ENCODE data around the gene SP7.
"Not testable (repeated sequence)": the region's sequence is repeated elsewhere in the genome, so short reads cannot be mapped to it uniquely, and the experiment has no call there.

SP7 gene

DNA sequence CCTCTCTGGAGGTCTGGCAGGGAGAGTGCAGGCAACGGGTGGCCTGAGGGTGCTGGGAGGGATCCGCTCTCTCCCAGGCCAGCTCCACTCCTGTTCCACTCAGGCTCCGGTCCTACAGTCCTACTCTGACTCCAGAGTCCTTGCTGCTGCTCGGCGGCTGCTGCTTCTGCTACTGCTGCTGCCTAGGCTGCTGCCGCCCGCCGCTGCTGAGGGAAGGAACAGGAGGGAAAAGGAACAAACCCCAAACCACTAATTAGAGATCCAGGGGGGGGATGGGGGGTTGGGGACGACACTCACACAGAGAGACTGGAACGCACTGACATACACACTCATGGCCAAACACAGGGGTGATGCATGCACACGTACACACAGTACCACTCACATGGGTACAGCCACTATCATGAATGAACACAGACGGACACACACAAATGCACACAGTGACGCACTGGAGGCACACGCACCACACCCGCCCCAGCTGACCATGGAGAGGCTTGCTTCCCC lies at the start of gene SP7:
Gene SP7, minus strand, starts transcription at position 174 of the 501 bp plus-strand sequence. CDS start 708 bp downstream, outside the sequence.
- no peak for DNase-seq (ENCODE audit: low spot score)

DNA sequence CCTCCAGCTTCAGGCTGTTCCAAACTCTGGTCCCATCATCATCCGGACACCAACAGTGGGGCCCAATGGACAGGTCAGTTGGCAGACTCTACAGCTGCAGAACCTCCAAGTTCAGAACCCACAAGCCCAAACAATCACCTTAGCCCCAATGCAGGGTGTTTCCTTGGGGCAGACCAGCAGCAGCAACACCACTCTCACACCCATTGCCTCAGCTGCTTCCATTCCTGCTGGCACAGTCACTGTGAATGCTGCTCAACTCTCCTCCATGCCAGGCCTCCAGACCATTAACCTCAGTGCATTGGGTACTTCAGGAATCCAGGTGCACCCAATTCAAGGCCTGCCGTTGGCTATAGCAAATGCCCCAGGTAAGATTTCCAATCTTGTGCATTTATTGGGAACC lies 47.1 kb upstream of the SP7 start:
- FAIRE-seq (no peak), DNase-seq (ENCODE audit: low spot score) (no peak)

More for the DNA sequence above, at the start of gene SP7:
- peak; percentile 9 for FAIRE-seq

DNA sequence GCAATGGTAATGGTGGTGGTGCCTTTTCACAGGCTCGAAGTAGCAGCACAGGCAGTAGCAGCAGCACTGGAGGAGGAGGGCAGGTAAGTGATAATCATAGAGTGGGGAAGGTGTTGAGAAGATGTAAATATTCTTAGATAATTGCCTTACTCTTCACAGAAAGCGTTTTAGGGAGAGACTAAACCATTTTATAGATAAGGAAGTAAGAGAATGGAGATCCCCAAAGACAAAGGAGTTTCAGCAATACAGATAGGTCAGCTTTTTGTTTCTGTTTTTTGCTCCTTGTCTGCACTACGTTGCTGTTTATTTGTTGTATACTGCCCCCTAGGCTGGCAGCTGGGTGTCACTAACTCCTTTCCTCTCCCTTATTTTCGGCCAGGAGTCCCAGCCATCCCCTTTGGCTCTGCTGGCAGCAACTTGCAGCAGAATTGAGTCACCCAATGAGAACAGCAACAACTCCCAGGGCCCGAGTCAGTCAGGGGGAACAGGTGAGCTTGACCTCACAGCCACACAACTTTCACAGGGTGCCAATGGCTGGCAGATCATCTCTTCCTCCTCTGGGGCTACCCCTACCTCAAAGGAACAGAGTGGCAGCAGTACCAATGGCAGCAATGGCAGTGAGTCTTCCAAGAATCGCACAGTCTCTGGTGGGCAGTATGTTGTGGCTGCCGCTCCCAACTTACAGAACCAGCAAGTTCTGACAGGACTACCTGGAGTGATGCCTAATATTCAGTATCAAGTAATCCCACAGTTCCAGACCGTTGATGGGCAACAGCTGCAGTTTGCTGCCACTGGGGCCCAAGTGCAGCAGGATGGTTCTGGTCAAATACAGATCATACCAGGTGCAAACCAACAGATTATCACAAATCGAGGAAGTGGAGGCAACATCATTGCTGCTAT lies 45.8 kb upstream of the SP7 start:
- FAIRE-seq, result no peak
- DNase-seq (ENCODE audit: low spot score), result no peak

DNA sequence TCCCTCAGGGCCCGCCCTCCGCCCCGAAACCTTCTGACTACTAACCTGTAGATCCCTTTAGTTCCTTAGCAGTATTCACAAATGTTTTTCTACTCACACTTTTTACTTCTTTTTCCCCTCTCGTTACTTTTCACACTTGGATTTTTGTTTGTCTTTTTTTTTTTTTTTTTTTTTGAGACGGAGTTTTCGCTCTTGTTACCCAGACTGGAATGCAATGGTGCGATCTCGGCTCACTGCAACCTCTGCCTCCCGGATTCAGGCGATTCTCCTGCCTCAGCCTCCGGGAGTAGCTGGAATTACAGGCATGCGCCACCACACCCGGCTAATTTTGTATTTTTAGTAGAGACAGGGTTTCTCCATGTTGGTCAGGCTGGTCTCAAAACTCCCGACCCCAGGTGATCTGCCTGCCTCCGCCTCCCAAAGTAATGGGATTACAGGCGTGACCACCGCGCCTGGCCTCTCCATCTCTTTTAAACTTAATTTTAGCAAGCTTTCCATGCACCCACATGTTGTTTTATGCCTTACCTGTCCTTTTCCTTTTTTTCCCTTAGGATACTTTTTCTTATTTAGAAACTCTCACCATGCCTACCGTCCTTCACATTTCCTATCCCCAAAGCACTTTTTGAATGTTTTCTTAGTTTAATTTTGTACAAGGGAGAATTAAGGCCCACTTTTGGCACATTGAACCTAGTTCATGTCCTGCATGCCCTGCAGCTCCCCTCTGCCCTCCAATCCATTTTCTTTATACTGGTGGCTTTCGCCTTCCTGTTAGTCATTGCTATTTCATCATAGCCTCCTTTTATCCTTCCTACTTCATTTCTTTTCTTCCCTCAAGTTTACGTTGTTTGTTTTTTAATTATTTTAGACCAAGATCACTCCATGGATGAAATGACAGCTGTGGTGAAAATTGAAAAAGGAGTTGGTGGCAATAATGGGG lies 44.9 kb upstream of the SP7 start:
- no peak for FAIRE-seq

DNA sequence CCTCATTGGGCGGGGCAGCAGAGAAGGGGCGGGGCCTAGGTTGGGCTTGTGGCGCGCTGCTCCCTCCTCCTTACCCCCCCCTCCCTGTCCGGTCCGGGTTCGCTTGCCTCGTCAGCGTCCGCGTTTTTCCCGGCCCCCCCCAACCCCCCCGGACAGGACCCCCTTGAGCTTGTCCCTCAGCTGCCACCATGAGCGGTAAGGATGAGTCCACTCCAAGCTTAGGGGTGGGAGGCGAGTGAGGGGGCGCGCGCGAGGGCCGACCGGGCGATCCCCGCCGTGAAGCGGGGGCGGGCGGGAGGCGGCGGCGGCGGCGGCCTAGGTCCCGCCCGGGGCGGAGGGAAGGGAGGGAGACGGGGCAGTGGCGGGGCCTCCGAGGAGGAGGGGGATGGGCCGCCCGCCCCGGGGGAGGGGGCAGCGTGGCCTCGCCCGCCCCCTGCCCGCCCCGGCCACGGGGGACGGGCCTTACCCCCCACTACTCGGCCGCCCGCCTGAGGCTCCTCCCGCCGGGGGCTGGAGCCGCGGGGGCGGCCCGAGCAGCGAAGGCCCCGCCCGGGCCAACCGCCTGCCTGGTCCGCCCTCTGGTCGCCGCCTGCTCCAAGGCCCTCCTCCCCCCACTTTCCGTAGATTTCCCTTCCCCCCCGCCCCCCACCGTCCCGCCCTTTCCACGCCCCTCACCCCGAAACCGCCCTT lies 44.1 kb upstream of the SP7 start, which contains the start of gene SP1:
Gene SP1, plus strand, starts transcription at position 73 of the 690 bp plus-strand sequence. Its CDS starts 116 bp downstream, at position 189.
- DNase-seq (ENCODE audit: low spot score) (peak; percentile 96), FAIRE-seq (peak; percentile 27)

More for the DNA sequence above, 44.9 kb upstream of the SP7 start:
- no peak for DNase-seq (ENCODE audit: low spot score)

DNA sequence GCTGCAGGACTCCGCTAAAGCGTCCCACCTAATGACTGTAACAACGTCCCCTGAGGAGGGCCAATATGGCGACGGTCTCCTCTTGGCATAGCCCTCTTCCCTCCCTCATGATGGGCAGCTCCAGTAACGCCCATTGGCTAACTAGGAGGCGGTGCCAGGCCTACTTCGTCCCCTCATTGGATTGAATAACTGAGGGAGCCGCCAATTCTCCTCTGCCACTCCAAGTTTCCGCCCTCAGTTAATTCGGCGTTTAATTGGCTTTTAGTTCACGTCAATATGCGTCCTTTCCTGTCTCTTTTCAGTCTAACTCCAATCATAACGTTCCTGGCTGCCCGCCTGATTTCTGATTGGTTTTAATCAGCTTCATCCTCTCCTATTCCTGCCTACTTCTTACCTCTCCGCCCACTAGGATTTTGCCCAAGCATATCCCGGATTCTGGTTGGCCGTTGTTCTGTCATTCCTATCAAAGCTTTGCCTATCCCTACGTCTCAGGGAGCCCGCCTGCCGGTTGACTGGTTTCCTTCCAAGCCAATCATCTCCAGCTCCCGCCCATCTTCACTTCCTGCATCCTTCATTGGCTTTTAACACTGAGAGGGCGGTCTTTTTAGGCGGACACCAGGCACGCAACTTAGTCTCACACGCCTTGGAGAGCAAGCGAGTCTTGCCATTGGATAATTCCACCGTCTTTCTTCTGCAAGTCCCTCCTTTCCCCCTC lies 43.4 kb upstream of the SP7 start:
- FAIRE-seq (peak; percentile 20), DNase-seq (ENCODE audit: low spot score) (peak; percentile 94)

DNA sequence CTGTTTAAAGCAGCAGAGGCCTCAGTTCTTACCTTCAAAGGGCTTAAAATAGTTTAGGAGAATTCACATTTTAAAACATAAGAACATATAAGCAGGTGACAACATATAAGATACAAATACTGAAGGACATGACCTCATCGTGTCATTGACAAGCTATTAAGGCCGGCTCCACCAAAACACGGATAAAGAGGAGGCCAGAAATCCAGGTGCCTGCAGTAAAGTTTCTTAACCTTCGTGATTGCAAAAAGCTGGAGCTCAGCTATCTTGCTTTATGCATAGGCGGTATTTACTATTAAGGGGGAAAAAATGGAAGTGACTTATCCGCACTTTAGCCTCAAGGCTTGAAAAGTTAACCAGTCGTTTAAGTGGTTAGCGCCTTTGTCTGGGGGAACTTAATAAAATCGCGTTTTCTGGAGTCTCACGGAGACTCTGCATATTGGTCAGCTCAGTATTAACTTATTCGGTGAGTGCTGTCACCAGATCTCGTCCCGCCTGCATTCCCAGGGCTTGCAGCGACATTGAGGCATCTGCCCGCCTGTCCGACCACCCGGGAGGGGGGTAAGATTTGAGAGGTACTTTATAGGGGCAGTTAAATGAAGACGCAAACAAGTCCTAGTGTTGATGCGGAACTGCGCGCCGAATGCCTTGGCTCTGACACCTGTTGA lies 42.7 kb upstream of the SP7 start:
- FAIRE-seq (no peak), DNase-seq (ENCODE audit: low spot score) (no peak)

DNA sequence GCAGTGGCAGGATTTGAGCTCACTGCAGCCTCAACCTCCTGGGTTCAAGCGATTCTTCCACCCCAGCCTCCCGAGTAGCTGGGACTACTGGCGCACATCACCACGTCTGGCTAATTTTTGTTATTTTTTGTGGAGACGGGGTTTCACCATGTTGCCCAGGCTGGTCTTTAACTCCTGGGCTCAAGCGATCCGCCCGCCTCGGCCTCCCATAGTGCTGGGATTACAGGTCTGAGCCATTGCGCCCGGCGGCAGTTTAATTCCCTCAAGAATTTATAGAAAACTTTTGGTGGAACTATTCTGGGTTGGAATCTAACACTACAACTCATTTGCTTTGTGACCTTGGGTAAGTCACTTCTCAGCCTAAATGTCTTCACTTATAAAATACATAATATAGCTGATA lies 42.1 kb upstream of the SP7 start:
- DNase-seq (ENCODE audit: low spot score), result no peak
- no peak for FAIRE-seq

DNA sequence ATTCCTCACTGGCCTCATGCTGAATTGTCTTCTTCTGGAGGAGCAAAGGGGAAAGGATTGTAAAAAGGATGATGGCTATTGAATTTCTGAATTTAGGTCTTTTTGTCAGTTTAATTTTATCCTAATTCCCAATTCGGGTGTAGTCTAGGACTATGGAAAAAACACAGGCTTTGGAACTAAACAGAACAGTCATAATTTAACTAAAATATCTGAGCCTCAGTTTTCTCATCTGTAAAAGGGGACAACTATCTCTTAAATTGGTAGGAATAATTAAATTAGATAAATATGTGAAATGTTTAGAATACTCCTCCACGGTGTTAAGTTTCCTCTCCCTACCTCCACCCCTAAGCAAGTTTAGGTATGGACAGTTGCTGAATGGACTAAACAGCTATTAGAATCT lies 40.6 kb upstream of the SP7 start:
- FAIRE-seq (no peak), DNase-seq (ENCODE audit: low spot score) (no peak)

DNA sequence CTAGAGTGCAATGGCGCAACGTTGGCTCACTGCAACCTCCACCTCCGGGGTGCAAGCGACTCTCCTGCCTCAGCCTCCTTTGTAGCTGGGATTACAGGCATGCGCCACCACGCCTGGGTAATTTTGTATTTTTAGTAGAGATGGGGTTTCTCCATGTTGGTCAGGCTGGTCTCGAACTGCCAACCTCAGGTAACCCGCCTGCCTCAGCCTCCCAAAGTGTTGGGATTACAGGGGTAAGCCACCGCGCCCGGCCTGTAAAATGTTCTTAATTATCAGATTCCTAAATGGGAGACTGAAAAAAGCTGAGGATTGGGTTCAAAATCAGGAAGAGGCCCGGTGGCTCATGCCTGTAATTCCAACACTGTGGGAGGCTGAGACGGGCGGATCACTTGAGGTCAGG lies 38.1 kb upstream of the SP7 start:
- not testable (repeated sequence) for DNase-seq (ENCODE audit: low spot score); FAIRE-seq

DNA sequence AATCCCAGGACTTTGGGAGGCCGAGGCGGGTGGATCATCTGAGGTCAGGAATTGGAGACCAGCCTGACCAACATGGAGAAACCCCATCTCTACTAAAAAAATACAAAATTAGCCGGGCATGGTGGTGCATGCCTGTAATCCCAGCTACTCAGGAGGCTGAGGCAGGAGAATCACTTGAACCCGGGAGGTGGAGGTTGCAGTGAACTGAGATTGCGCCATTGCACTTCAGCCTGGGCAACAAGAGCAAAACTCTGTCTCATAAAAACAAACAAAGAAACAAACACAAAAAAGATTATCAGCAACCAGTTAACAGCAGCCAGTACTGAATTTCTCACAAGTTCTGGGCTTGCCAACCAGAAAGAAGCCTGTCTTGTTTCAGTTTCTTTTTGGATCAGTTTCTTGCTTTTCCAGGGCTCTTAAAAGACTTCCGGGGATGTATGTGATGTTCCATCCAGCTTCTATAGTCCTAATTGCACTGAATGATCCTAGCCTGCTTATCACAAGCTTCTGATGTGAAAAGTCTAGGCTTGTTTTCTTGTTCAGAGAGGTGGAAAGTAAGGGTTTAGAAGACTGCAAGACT lies 37.5 kb upstream of the SP7 start:
- FAIRE-seq; DNase-seq (ENCODE audit: low spot score): not testable (repeated sequence)

DNA sequence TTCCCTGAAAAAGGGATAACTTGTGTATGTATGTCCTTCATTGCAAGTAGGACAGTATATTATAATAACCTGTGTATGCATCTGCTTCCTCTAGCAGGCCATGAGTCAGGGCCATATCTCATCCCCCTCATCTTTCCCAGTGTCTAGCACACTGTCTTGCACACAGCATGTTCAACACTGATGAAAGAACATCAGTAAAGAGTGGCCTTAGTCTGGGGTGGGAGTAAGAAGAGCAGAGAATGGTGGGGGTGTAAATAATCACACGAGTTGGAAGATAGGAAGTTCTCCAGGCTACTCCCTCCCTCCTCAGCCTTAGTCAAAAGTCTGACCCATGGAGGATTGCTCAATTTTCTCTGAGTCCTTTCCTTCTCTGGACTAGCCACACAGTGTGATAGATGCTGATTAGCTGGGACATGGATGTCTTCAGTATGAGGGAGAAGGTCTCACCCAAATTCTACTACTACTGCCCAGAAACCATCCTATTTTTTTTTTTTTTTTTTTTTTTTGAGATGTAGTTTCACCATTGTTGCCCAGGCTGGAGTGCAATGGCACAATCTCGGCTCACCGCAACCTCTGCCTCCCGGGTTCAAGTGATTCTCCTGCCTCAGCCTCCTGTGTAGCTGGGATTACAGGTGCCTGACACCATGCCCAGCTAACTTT lies 29.2 kb upstream of the SP7 start:
- no peak for DNase-seq (ENCODE audit: low spot score)

DNA sequence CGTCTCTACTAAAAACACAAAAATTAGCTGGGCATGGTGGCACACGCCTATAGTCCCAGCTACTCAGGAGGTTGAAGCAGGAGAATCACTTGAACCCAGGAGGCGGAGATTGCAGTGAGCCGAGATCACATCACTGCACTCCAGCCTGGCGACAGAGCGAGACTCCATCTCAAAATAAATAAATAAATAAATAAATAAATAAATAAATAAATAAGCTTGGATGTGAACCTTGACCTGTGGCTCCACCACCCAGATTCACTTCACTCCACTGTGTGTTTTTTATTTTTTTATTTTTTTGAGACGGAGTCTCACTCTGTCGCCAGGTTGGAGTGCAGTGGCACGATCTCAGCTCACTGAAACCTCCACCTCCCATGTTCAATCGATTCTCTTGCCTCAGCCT lies 25.5 kb upstream of the SP7 start:
- DNase-seq (ENCODE audit: low spot score); FAIRE-seq: not testable (repeated sequence)

More for the DNA sequence above, 29.2 kb upstream of the SP7 start:
- no peak for FAIRE-seq

DNA sequence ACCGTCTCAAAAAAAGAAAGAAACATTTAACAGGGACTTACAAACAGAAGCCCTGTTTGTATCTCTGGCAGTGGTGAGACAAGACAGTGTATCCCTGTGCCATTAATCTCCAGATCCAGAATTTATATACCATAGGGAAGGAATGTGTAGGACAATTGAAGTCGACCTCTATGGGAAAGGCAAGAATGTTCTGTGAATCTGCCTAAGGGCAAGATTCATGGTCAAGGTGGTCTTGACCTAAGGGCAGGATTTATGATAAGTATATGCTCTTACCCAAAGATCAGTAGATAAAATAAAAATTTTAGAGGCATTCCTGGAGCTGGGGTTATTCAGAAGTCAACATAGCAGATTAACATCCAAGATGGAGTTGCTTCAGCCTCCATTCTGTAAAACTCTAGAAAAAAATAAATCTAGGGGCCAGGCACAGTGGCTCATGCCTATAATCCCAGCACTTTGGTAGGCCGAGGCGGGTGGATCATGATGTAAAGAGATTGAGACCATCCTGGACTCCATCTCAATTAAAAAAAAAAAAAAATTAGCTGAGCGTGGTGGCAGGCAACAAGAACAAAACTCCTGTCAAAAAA lies 22.8 kb upstream of the SP7 start:
- DNase-seq (ENCODE audit: low spot score) (no peak), FAIRE-seq (no peak)

DNA sequence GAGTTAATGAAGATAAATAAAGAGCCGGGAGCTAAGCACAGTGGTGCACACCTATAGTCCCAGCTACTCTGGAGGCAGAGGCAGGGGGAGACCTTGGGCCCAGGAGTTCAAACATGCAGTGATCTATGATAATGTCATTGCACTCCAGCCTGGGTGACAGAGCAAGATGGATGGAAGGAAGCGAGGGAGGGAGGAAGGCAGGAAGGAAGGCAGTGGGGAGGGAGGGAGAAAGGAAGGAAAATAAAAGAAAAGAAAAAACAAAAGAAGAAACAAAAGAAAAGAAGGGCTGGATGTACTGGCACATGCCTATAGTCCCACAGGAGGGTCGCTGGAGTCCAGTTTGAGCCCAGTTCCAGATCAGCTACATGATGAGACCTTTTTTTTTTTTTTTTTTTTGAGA lies 19.0 kb upstream of the SP7 start:
- no peak for FAIRE-seq
- no peak for DNase-seq (ENCODE audit: low spot score)

DNA sequence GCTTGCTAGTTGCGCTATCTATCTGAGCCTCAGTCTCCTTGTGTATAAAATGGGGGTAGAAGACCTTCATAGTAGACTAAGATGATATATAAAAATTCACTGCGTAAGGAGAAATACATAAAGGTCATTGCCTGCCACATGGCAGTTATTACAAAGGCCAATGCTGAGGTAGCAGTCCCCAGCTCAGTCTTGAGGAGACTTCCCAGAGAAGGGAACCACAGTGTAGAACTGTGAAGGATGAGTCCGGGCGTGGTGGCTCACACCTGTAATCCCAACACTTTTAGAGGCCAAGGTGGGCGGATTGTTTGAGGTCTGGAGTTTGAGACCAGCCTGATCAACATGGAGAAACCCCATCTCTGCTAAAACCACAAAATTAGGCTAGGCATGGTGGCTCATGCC lies 17.1 kb upstream of the SP7 start:
- DNase-seq (ENCODE audit: low spot score) (no peak), FAIRE-seq (no peak)

DNA sequence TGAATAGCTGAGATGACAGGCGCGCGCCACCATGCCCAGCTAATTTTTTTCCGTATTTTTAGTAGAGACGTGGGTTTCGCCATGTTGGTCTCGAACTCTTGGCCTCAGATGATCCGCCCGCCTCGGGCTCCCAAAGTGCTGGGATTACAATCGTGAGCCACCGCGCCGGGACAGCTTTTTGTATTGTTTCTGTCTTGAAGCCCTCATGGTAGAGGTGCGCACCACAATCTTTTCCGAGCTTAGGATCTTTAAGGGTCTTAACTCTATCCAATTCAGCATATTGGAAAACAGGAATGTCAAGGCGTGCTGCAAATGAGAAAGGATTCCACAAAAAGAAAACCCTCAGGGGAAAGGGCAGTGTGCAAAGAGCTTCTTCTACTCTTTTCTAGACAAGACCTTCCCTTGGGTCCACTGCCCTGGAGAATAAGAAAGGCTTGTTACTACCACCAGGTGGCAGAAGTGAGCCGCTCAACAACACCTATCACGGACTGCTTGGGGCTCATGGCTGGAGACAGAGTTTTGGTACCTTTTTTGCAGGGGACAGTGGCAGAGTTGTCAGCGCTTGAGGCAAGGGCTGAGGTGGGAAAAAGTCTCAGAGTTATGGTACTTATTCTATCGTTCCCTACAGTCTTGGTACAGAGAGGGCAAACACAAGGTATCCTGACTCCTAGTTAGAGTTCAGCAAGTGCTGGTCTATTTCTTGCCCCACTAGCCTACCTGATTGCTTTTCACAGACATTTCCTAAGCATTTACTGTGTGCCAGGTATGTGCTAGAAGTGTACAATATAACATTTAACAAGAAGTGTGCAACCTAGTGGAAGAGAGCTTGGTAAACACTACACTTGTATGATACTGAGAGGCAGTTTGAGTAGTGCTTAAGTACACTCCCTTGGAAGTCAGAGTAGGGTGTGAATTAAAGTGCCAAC lies 16.4 kb upstream of the SP7 start:
- DNase-seq (ENCODE audit: low spot score) (peak; percentile 73), FAIRE-seq (no peak)
